Measurements from ENCODE around the gene FEZ2. TPM values are rescaled to one million over a fixed set of nuclear protein-coding genes. Genes with fewer than 3 reads are reported as not detected.

Gene FEZ2
- total and polyA plus RNA-seq, 9 of the 15 experiments (the other 6 are each of a cell fraction or from before 2014, with no cell fraction given): 9.9 to 35.5 (median 20.1) TPM

GRCh38 chr2:36597003-36597531 lies 901 bp downstream of the FEZ2 start (continued):
- TF ChIP-seq, protein P1, sequence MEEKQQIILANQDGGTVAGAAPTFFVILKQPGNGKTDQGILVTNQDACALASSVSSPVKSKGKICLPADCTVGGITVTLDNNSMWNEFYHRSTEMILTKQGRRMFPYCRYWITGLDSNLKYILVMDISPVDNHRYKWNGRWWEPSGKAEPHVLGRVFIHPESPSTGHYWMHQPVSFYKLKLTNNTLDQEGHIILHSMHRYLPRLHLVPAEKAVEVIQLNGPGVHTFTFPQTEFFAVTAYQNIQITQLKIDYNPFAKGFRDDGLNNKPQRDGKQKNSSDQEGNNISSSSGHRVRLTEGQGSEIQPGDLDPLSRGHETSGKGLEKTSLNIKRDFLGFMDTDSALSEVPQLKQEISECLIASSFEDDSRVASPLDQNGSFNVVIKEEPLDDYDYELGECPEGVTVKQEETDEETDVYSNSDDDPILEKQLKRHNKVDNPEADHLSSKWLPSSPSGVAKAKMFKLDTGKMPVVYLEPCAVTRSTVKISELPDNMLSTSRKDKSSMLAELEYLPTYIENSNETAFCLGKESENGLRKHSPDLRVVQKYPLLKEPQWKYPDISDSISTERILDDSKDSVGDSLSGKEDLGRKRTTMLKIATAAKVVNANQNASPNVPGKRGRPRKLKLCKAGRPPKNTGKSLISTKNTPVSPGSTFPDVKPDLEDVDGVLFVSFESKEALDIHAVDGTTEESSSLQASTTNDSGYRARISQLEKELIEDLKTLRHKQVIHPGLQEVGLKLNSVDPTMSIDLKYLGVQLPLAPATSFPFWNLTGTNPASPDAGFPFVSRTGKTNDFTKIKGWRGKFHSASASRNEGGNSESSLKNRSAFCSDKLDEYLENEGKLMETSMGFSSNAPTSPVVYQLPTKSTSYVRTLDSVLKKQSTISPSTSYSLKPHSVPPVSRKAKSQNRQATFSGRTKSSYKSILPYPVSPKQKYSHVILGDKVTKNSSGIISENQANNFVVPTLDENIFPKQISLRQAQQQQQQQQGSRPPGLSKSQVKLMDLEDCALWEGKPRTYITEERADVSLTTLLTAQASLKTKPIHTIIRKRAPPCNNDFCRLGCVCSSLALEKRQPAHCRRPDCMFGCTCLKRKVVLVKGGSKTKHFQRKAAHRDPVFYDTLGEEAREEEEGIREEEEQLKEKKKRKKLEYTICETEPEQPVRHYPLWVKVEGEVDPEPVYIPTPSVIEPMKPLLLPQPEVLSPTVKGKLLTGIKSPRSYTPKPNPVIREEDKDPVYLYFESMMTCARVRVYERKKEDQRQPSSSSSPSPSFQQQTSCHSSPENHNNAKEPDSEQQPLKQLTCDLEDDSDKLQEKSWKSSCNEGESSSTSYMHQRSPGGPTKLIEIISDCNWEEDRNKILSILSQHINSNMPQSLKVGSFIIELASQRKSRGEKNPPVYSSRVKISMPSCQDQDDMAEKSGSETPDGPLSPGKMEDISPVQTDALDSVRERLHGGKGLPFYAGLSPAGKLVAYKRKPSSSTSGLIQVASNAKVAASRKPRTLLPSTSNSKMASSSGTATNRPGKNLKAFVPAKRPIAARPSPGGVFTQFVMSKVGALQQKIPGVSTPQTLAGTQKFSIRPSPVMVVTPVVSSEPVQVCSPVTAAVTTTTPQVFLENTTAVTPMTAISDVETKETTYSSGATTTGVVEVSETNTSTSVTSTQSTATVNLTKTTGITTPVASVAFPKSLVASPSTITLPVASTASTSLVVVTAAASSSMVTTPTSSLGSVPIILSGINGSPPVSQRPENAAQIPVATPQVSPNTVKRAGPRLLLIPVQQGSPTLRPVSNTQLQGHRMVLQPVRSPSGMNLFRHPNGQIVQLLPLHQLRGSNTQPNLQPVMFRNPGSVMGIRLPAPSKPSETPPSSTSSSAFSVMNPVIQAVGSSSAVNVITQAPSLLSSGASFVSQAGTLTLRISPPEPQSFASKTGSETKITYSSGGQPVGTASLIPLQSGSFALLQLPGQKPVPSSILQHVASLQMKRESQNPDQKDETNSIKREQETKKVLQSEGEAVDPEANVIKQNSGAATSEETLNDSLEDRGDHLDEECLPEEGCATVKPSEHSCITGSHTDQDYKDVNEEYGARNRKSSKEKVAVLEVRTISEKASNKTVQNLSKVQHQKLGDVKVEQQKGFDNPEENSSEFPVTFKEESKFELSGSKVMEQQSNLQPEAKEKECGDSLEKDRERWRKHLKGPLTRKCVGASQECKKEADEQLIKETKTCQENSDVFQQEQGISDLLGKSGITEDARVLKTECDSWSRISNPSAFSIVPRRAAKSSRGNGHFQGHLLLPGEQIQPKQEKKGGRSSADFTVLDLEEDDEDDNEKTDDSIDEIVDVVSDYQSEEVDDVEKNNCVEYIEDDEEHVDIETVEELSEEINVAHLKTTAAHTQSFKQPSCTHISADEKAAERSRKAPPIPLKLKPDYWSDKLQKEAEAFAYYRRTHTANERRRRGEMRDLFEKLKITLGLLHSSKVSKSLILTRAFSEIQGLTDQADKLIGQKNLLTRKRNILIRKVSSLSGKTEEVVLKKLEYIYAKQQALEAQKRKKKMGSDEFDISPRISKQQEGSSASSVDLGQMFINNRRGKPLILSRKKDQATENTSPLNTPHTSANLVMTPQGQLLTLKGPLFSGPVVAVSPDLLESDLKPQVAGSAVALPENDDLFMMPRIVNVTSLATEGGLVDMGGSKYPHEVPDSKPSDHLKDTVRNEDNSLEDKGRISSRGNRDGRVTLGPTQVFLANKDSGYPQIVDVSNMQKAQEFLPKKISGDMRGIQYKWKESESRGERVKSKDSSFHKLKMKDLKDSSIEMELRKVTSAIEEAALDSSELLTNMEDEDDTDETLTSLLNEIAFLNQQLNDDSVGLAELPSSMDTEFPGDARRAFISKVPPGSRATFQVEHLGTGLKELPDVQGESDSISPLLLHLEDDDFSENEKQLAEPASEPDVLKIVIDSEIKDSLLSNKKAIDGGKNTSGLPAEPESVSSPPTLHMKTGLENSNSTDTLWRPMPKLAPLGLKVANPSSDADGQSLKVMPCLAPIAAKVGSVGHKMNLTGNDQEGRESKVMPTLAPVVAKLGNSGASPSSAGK (IDR thresholded peaks at IDR 0.05): 0 out of 2 replicates have a peak, but pooled peaks have one; percentile 17
- TF ChIP-seq SP1 (CRISPR knock-in tag; IDR thresholded peaks at IDR 0.05): peak; percentile 29; the same call in 1 of the 2 replicates
- TF ChIP-seq ETV6 (IDR thresholded peaks at IDR 0.05; ENCODE audit: borderline replicate concordance in 1 of 2, low read depth in 2 of 2, low read length in 1 of 2): no peak
- TF ChIP-seq ETV6 (CRISPR knock-in tag; IDR thresholded peaks at IDR 0.05; ENCODE audit: borderline replicate concordance): no peak

Data from K562 (cell line).